Dermis blood vessel endothelial cell (primary cell): ENCODE results near the gene SPSB4. TPM values are rescaled to one million over a fixed set of nuclear protein-coding genes. Genes with fewer than 3 reads are reported as not detected.
"Not testable (repeated sequence)": the region's sequence is repeated elsewhere in the genome, so short reads cannot be mapped to it uniquely, and the experiment has no call there.

ENCODE experiments used
- DNase-seq: peaks from one replicate; pipeline ENCODE4 v3.0.0; 2010
- total RNA-seq: library from RNA; depleted of rRNA; stranded (reverse); fragments of >200 nt; gene quantifications from 2 replicates; pipeline ENCODE4 v1.2.3, GENCODE V29; 2014

The SPSB4 gene
- total RNA-seq, 1 donor from 2014 or later, result not detected

- DNase-seq, result not testable (repeated sequence)
Observed at GRCh38 chr3:141117982-141118381, 66.8 kb downstream of the SPSB4 start.

- DNase-seq, result no peak
Observed at GRCh38 chr3:141122455-141123030, 71.4 kb downstream of the SPSB4 start.

GRCh38 chr3:141123677-141124410 is 72.7 kb downstream of the SPSB4 start:
- no peak for DNase-seq

- no peak for DNase-seq
Observed at GRCh38 chr3:141124715-141125114, 73.6 kb downstream of the SPSB4 start.

- no peak for DNase-seq
Observed at GRCh38 chr3:141125351-141125750, 74.2 kb downstream of the SPSB4 start.

- DNase-seq, result no peak
Observed at GRCh38 chr3:141126661-141127343, 75.7 kb downstream of the SPSB4 start.

GRCh38 chr3:141127344-141128125 is 76.4 kb downstream of the SPSB4 start:
- DNase-seq, result no peak

GRCh38 chr3:141128126-141128777 is 77.1 kb downstream of the SPSB4 start:
- DNase-seq, result no peak

GRCh38 chr3:141129049-141129448 is 77.9 kb downstream of the SPSB4 start:
- DNase-seq, result no peak

- no peak for DNase-seq
Observed at GRCh38 chr3:141129541-141130011, 78.4 kb downstream of the SPSB4 start.

- no peak for DNase-seq
Observed at GRCh38 chr3:141143517-141143916, 92.4 kb downstream of the SPSB4 start.

- no peak for DNase-seq
Observed at GRCh38 chr3:141146979-141147470, 95.9 kb downstream of the SPSB4 start.

GRCh38 chr3:141147657-141148056 is 96.5 kb downstream of the SPSB4 start:
- DNase-seq, result no peak

GRCh38 chr3:141148169-141148568 is 97.0 kb downstream of the SPSB4 start:
- DNase-seq, result no peak

GRCh38 chr3:141148770-141149169 is 97.6 kb downstream of the SPSB4 start:
- no peak for DNase-seq

GRCh38 chr3:141150081-141150830 is 99.1 kb downstream of the SPSB4 start:
- DNase-seq, result no peak

- no peak for DNase-seq
Observed at GRCh38 chr3:141150931-141151330, 99.8 kb downstream of the SPSB4 start.

GRCh38 chr3:141151439-141151838 is 100.3 kb downstream of the SPSB4 start:
- DNase-seq, result no peak

- no peak for DNase-seq
Observed at GRCh38 chr3:141152130-141152529, 101.0 kb downstream of the SPSB4 start.

GRCh38 chr3:141152801-141153678 is 101.9 kb downstream of the SPSB4 start:
- no peak for DNase-seq

- no peak for DNase-seq
Observed at GRCh38 chr3:141153679-141153966, 102.5 kb downstream of the SPSB4 start.
